ENCODE measurements around the gene GREB1.

Gene GREB1

DNA sequence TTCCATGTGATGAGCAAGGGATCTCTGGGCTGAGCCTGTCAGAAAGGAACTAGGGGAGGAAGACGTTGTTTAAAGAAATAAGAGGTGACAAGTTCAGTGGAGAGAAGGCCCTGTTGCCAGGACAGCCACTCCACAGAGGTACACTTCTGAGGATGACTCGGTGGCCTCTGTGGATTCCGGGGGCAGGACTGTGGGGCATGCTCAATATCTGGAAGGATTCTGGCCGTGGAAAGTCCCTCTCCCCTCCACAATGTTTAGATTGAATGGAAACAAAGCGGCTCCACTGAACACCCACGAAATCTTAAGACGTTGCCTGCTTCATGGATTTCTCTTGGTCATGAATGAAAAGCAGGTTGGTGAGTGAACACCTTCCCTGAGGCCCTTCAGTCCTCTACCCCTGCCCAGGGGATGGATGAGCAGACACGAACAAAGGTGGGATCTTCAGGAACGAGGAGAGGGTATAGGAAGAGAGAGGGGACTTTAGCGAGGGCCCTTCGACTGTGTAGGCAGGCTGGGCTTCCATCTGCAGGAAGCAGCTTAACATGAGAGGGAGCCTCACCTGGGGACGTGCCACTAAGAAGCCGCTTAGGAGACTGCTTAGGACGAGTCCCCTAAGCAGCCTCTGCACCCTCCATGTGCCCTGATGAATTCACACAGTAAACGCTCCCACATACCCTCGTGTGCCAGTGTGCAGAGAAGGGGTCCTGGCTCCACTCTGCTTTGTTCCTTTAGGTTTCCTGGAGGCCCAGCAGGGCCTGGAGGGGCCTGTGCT, 134.2 kb downstream of the GREB1 start:
- FAIRE-seq (no peak), DNase-seq (ENCODE audit: insufficient read length, low spot score) (no peak)
- no peak for TF ChIP-seq POLR2A (IDR thresholded peaks at IDR 0.05; ENCODE audit: low read depth, low read length)

GRCh38 chr2:11669454-11670291, 135.8 kb downstream of the GREB1 start, which contains the start of gene NTSR2:
NTSR2 (minus strand) TSS chr2:11670195; CDS start chr2:11670129, 66 bp downstream.
- FAIRE-seq (no peak), DNase-seq (ENCODE audit: insufficient read length, low spot score) (no peak)
- no peak for TF ChIP-seq POLR2A (IDR thresholded peaks at IDR 0.05; ENCODE audit: low read depth, low read length)

DNA sequence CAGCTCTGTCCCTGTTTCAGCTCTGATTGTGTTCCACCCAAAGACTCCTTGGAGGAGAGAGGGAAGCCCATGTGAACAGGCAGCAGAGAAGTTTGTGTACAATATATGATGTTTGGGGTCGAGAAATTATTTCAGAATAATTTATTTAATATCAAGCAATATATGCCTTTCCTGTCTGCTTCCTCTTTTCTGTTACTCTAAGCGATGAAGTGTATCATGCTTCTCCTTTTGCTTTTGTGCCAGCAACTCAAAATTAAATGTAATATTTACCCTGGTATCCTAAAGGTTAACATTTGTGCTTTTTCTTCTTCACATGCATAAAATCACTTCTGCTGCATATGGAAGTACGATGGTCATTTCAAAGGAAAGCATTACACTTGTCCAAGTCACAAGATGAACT, 138.6 kb downstream of the GREB1 start:
- DNase-seq (ENCODE audit: insufficient read length, low spot score) (no peak), FAIRE-seq (no peak)
- TF ChIP-seq POLR2A (IDR thresholded peaks at IDR 0.05; ENCODE audit: low read depth, low read length): no peak

GRCh38 chr2:11674983-11675382, 141.1 kb downstream of the GREB1 start:
- no peak for TF ChIP-seq POLR2A (IDR thresholded peaks at IDR 0.05; ENCODE audit: low read depth, low read length)
- DNase-seq (ENCODE audit: insufficient read length, low spot score) (no peak), FAIRE-seq (no peak)

DNA sequence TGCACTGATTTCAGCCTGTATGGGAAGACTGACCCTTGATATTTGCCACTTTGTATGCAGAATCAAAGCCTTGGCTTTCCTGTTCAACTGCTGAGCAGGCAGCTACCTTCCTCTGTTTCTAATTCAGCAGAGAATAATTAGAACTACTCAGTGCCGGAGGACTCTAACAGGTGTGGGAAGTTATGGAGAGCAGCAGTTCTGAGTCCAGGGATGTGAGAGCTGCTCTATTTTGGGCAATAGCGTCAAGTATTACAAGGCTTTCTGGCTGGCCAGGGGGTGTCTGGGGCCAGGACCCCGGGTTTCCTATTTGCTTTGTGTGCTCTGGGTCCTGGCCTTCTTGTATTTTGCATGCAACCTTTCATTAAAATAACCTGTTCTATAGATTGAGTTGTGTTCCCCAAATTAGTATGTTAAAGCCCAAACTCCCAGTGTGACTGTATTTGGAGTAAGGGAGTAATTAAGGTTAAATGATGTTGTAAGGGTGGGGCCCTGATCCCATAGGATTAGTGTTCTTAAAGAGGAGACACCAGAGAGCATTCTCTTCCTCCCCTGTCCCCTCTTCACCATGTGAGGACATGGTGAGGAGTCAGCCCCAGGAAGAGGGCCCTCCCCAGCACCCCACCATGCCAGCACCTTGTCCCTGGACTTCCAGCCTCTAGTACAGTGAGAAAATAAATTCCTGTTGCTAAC, 141.7 kb downstream of the GREB1 start:
- FAIRE-seq (no peak), DNase-seq (ENCODE audit: insufficient read length, low spot score) (no peak)
- TF ChIP-seq POLR2A (IDR thresholded peaks at IDR 0.05; ENCODE audit: low read depth, low read length): no peak

DNA sequence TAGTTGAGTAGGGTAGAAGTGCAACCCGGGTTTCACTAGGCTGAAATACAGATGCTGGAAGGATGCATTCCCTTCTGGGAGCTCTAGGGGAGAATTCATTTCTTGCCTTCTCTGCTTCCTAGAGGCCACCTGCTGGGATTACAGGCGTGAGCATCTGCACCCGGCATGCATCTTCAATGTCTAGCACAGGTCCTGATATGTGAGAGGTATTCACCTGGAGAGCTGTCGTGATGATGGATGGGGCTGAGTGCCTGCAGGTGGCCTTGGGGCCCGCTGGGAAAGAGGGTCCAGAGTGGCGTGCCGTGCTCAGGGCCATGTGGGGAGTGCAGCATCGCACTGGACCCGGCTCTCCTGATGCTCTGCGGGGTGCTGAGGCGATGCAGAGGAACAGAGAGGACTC, 142.8 kb downstream of the GREB1 start:
- no peak for FAIRE-seq
- no peak for DNase-seq (ENCODE audit: insufficient read length, low spot score)
- TF ChIP-seq POLR2A (IDR thresholded peaks at IDR 0.05; ENCODE audit: low read depth, low read length): no peak

GRCh38 chr2:11677136-11678055, 143.6 kb downstream of the GREB1 start:
- no peak for TF ChIP-seq POLR2A (IDR thresholded peaks at IDR 0.05; ENCODE audit: low read depth, low read length)
- FAIRE-seq (no peak), DNase-seq (ENCODE audit: insufficient read length, low spot score) (no peak)

- FAIRE-seq: no peak
Measured at GRCh38 chr2:11678306-11678960, 144.6 kb downstream of the GREB1 start.

DNA sequence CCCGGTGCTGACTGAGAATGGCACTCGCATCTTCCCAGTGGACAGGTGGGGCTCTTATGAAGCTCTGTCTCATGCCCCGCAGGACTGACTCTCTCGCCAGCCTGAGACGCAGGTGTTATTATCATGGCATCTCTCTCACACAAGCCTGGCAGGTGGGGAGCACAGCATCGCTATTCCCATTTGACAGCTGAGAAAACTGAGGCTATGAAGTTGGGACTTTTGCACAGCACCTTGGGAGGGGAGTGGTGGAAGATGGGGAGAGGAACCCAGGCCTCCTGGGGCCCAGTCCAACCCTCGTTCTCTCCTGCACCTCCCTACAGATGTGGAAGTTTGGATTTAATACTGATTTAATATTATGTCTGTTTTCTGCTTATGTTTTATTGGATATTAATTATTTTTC, 145.2 kb downstream of the GREB1 start:
- no peak for TF ChIP-seq POLR2A (IDR thresholded peaks at IDR 0.05; ENCODE audit: low read depth, low read length)
- no peak for FAIRE-seq
- DNase-seq (ENCODE audit: insufficient read length, low spot score): no peak

More at GRCh38 chr2:11678306-11678960, 144.6 kb downstream of the GREB1 start:
- TF ChIP-seq POLR2A (IDR thresholded peaks at IDR 0.05; ENCODE audit: low read depth, low read length): no peak
- DNase-seq (ENCODE audit: insufficient read length, low spot score): no peak

DNA sequence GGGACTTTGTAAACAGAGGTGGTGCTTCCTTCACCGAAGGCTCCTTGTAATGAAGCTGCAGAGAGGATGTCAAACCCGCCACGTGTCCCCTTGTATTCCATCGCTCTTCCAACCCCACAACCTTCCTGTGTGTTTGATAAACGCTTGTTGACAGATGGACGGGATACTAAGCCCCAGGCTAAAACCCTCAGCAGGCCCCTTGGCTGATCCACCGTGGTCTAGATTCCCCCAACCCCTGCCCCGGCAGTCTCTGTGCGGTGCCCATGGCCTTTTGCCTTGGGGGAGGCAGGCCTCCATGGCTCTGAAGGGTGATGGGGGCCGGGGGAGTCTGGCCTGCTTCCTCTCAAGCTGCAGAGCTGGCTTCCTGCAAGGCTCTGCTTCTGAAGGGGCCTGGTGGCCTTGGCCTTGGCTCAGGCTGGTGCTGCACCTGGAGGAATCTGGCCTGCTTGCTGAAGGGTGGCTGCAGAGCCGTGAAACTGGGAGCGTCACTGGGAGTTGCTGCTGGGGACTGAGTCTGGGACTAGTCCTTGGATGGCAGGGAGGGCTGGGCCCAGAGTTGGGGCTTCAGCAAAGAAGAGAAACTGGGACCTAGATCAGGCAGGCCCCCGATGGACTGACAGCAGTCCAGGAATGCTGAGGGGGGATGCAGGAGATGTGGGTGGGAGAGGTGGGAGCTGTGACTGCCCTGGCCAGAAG, 145.8 kb downstream of the GREB1 start:
- FAIRE-seq (no peak), DNase-seq (ENCODE audit: insufficient read length, low spot score) (no peak)
- TF ChIP-seq POLR2A (IDR thresholded peaks at IDR 0.05; ENCODE audit: low read depth, low read length): no peak

DNA sequence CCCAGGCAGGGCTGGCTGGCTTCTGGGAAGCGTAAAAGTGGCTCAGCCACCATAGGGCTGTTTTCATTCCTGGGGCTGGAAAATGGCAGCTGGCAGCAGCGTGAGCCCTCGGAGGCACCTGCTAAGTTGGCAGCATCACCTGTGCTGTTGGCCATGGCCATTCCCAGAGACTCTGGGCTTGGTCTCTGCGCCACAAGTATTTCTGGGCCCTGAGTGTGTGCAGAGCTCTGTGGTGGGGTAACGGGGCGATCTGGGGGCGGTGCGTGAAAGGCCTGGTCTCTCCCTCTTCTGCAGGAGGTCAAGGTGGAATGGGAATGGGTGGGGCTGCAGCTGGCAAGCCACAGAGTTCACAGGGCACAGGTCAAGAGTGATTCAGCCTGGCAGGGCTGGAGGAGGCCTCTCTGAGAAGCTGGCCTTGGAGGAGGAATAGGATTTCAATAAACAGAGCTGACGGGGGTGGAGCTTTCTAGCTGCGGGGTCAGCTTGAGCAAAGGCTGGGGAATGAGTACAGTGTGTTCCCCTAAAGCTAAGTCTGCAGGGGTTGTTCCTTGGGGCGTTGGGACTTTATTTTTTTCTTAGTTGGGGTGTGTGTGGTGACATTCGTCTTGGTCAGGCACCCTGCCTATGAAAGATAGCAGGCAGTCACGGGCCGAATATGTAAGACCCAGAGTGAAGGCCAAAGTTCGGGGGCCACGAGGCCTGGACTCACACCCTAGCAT, 146.5 kb downstream of the GREB1 start:
- DNase-seq (ENCODE audit: insufficient read length, low spot score): peak; percentile 38
- no peak for TF ChIP-seq POLR2A (IDR thresholded peaks at IDR 0.05; ENCODE audit: low read depth, low read length)
- FAIRE-seq: no peak
